ENCODE results near the gene EVC.

- TF ChIP-seq CTCF (conservative IDR thresholded peaks at IDR 0.05 in 1 of 2, IDR thresholded peaks at IDR 0.05 in 1 of 2; ENCODE audit: low read depth in 1 of 2, low read length in 2 of 2) (no peak), EZH2 (IDR thresholded peaks at IDR 0.05; ENCODE audit: low read length, missing control alignments) (no peak)
Measured at GRCh38 chr4:5839751-5840674, 129.0 kb downstream of the EVC start.

All from fibroblast of lung (primary cell).